NB4 (cell line): ENCODE data around the gene CTPS1.

Source experiments
- CTCF ChIP-seq: IDR thresholded peaks from one replicate; pipeline ENCODE4 v1.5.1; 2012; ENCODE audit warnings: low read depth, low read length
- POLR2A ChIP-seq: IDR thresholded peaks from 2 replicates; pipeline ENCODE4 v1.6.1; 2011; ENCODE audit warnings: mild to moderate bottlenecking; ENCODE audit not compliant: insufficient read length; ENCODE audit errors: extremely low read depth

DNA sequence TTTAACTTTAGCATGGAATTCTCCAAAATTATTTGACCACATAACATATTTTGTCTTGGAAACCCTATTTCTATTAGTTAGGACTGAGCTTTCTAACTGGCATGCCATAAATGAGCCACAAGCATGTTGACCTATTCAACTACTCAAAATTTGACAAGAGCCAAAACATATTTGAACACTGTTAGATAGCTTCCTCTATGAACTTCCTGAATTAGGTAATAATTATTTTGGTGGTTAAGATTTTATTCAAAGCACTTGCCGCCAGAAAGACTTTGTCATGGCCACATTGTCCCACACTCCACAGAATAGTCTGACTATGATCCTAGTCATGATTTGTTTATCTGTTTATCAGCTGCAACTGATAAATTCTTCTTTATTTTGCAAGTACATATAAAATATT lies 23.1 kb upstream of the CTPS1 start:
- TF ChIP-seq CTCF (no peak), POLR2A (no peak)
